Osteoblast (primary cell): ENCODE measurements around the gene LAMB4. TPM values are rescaled to one million over a fixed set of nuclear protein-coding genes. Genes with fewer than 3 reads are reported as not detected.

Source experiments
- DNase-seq: peaks from one replicate; pipeline ENCODE4 v3.0.0; 2011; ENCODE audit warnings: low spot score, mixed read lengths; ENCODE audit not compliant: insufficient read length; ENCODE audit errors: missing footprints
- H2AFZ ChIP-seq: 2 replicates; pipeline ENCODE4 v1.6.0; 2011; ENCODE audit warnings: mild to moderate bottlenecking, low read length
- H3K27ac ChIP-seq: 2 replicates; pipeline ENCODE4 v1.5.1; 2011; ENCODE audit warnings: mild to moderate bottlenecking, low read depth, low read length, moderate library complexity
- H3K27me3 ChIP-seq: 2 replicates; pipeline ENCODE4 v1.6.0; 2012; ENCODE audit warnings: mild to moderate bottlenecking, control low read depth, inconsistent platforms, low read length, moderate library complexity; ENCODE audit not compliant: insufficient read depth
- H3K36me3 ChIP-seq: 2 replicates; pipeline ENCODE4 v1.5.1; 2011; ENCODE audit warnings: mild to moderate bottlenecking, low read length, control low read depth, moderate library complexity; ENCODE audit not compliant: insufficient read depth
- H3K4me1 ChIP-seq: 2 replicates; pipeline ENCODE4 v1.5.1; 2011; ENCODE audit warnings: mild to moderate bottlenecking, low read length, control low read depth, moderate library complexity; ENCODE audit not compliant: insufficient read depth
- H3K4me2 ChIP-seq: 2 replicates; pipeline ENCODE4 v1.6.0; 2011; ENCODE audit warnings: mild to moderate bottlenecking, low read length; ENCODE audit not compliant: insufficient read depth
- H3K4me3 ChIP-seq: fragments of 200-600 bp; sonication (generic); 3 replicates; pipeline ENCODE4 v1.5.1; 2012; ENCODE audit warnings: mild to moderate bottlenecking, low read length, inconsistent platforms; ENCODE audit not compliant: insufficient read depth
- H3K79me2 ChIP-seq: 2 replicates; pipeline ENCODE4 v1.6.0; 2012; ENCODE audit warnings: mild to moderate bottlenecking, low read length, control low read depth, inconsistent platforms; ENCODE audit not compliant: insufficient read depth
- H3K9me3 ChIP-seq: 2 replicates; pipeline ENCODE4 v1.5.1; 2011; ENCODE audit warnings: low read depth, low read length, control low read depth
- H4K20me1 ChIP-seq: 2 replicates; pipeline ENCODE4 v1.6.0; 2012; ENCODE audit warnings: mild to moderate bottlenecking, low read length, control low read depth; ENCODE audit not compliant: insufficient read depth
- total RNA-seq: library from RNA; depleted of rRNA; stranded (reverse); fragments of >200 nt; gene quantifications from 2 replicates; pipeline ENCODE4 v1.2.3, GENCODE V29; 2012
- TF ChIP-seq, protein P1 (sequence below): IDR thresholded peaks from 2 replicates; pipeline ENCODE4 v1.5.1; 2011; ENCODE audit warnings: mild to moderate bottlenecking, low read depth, low read length, moderate library complexity; ENCODE audit errors: extremely low read depth

Gene LAMB4
- total RNA-seq, 1 donor = 0.36 TPM

DNA sequence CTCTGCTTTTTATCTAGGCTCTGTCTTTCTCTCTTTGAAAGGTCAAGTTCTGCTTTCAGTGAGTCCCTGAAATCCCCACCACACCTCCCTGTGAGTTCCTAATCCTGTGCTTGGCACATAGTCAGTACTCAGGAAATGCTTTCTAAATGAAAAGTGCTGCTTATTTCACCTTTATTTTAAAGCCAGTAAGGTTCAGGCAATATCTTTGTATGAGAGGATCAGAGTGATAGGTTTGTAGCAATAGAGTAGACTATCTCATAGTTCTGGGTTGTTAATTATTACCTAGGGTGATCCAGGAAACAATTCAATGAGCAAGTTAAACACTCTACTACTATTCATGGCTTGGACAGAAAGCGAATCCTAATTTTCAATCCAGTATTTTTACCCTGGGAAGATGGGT lies 119.8 kb downstream of the LAMB4 start:
- DNase-seq = no peak
- Histone ChIP-seq H3K27ac (no peak overlapping the region), H3K4me2 (no peak overlapping the region), H3K36me3 (no peaks in the 10 kb centered on the region), H3K9me3 (no peaks in the 10 kb centered on the region), H3K79me2 (no peaks in the 10 kb centered on the region), H3K27me3 (no peaks in the 10 kb centered on the region), H3K4me3 (no peak overlapping the region), H2AFZ (no peak overlapping the region), H4K20me1 (no peaks in the 10 kb centered on the region), H3K4me1 (peaks cover 29% of the 10 kb centered on the region)
- TF ChIP-seq, protein P1, sequence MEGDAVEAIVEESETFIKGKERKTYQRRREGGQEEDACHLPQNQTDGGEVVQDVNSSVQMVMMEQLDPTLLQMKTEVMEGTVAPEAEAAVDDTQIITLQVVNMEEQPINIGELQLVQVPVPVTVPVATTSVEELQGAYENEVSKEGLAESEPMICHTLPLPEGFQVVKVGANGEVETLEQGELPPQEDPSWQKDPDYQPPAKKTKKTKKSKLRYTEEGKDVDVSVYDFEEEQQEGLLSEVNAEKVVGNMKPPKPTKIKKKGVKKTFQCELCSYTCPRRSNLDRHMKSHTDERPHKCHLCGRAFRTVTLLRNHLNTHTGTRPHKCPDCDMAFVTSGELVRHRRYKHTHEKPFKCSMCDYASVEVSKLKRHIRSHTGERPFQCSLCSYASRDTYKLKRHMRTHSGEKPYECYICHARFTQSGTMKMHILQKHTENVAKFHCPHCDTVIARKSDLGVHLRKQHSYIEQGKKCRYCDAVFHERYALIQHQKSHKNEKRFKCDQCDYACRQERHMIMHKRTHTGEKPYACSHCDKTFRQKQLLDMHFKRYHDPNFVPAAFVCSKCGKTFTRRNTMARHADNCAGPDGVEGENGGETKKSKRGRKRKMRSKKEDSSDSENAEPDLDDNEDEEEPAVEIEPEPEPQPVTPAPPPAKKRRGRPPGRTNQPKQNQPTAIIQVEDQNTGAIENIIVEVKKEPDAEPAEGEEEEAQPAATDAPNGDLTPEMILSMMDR = no peak

DNA sequence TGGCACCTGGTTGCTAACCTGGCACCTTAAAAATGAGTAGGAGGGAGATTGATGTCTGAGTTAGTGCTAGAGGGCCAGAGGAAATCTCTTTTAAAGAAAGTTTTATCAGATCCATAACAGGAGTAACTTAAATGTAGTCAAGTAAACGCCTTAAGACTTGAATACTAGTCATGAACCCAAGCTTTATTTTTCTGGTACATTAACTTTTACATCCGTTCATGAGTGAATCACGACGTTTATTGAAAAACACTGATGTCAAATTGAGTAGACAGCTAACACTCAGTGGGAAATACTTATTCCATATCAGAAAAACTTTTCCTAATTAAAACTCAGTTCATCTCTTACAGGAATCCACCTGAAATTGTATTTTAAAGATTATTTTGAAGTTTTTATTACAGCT lies 120.3 kb downstream of the LAMB4 start:
- no peak overlapping the region for H3K27ac ChIP-seq
- no peaks in the 10 kb centered on the region for H3K36me3 ChIP-seq
- TF ChIP-seq, protein P1 = no peak
- H3K4me1 ChIP-seq = peaks cover 24% of the 10 kb centered on the region
- no peaks in the 10 kb centered on the region for H4K20me1 ChIP-seq
- H3K4me2 ChIP-seq = no peak overlapping the region
- no peak for DNase-seq
- no peaks in the 10 kb centered on the region for H3K9me3 ChIP-seq
- H3K27me3 ChIP-seq = peaks cover 3% of the 10 kb centered on the region
- H3K4me3 ChIP-seq = no peak overlapping the region
- H2AFZ ChIP-seq = no peak overlapping the region
- no peaks in the 10 kb centered on the region for H3K79me2 ChIP-seq

DNA sequence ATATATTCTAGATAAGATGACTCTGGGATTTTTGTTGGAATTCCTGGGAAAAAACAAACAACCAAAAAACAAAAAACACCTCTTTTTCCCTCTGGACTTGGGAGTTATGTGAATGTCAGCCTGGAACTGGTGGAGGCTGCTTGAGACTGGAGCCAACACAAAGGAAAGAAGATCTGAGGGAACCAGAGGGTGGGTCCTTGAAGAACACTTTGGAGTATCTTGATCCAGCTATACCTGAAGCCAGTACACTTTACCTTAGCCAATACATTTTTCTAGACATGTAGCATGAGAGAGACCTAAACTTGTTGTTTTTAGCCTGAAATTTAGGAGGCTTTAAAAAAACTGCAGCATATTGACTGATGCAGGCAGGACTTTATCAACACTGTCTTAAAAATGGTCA lies 121.3 kb downstream of the LAMB4 start:
- peaks cover 23% of the 10 kb centered on the region for H3K4me1 ChIP-seq
- H3K4me3 ChIP-seq = no peak overlapping the region
- H3K9me3 ChIP-seq = no peaks in the 10 kb centered on the region
- H3K4me2 ChIP-seq = no peak overlapping the region
- DNase-seq = no peak
- no peaks in the 10 kb centered on the region for H4K20me1 ChIP-seq
- no peaks in the 10 kb centered on the region for H3K79me2 ChIP-seq
- TF ChIP-seq, protein P1 = no peak
- H3K27ac ChIP-seq = no peak overlapping the region
- H3K27me3 ChIP-seq = peaks cover 3% of the 10 kb centered on the region
- no peak overlapping the region for H2AFZ ChIP-seq
- H3K36me3 ChIP-seq = no peaks in the 10 kb centered on the region

DNA sequence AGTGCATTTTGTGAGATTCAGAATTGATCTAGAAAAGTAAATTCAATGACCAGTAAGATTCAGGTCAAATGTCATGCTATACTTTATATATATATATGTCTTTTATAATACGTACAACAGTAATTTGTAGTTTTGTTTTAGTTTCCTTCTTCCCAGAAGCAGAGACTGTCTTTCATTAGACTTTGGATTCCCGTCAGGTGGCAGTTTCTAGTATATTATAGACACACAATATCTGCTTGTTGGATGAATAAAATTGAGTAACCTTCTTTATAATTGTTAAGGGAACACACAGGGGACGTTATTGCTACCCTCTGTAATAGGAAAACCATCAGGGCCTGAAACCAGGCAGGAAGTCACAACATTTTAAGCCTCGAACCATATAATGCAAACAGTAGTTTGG lies 121.9 kb downstream of the LAMB4 start:
- no peak for DNase-seq
- H3K27ac ChIP-seq = no peak overlapping the region
- H3K27me3 ChIP-seq = peaks cover 3% of the 10 kb centered on the region
- no peaks in the 10 kb centered on the region for H4K20me1 ChIP-seq
- no peak overlapping the region for H3K4me2 ChIP-seq
- TF ChIP-seq, protein P1 = no peak
- peaks cover 22% of the 10 kb centered on the region for H3K4me1 ChIP-seq
- no peaks in the 10 kb centered on the region for H3K36me3 ChIP-seq
- H3K4me3 ChIP-seq = no peak overlapping the region
- no peak overlapping the region for H2AFZ ChIP-seq
- no peaks in the 10 kb centered on the region for H3K9me3 ChIP-seq
- no peaks in the 10 kb centered on the region for H3K79me2 ChIP-seq
